Uterine smooth muscle cell (primary cell): ENCODE data around the gene KRTAP5-3. TPM values are rescaled to one million over a fixed set of nuclear protein-coding genes. Genes with fewer than 3 reads are reported as not detected.

Experiments
- total RNA-seq: library from RNA; depleted of rRNA; stranded (reverse); fragments of >200 nt; gene quantifications from 2 replicates; pipeline ENCODE4 v1.2.3, GENCODE V29; 2014

KRTAP5-3 gene, protein sequence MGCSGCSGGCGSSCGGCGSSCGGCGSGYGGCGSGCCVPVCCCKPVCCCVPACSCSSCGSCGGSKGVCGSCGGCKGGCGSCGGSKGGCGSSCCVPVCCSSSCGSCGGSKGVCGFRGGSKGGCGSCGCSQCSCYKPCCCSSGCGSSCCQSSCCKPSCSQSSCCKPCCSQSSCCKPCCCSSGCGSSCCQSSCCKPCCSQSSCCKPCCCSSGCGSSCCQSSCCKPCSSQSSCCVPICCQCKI
- not detected in 2 replicates for total RNA-seq

DNA sequence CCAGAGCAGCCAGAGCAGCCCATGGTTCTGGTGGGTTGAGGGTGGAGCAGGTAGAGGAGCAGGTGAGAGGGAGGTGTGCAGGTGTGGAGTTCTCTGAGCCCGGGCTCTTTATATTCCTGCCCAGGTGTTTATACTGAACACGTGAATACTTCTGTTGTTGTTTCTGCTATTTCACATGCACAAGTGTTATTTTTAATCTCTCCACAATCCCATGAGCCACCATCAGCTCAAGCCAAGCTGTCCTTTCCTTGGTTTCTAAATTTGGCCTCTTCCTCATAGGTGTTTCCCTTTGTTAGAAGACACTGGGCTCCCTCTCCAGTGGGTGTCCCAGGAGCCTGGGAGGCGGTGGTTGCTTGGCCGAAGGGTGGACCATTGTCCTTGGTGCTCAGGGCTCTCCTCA, at the start of gene KRTAP5-3:
Gene KRTAP5-3, minus strand, starts transcription at position 101 of the 400 bp plus-strand sequence. Its CDS starts 78 bp downstream, at position 23.

DNA sequence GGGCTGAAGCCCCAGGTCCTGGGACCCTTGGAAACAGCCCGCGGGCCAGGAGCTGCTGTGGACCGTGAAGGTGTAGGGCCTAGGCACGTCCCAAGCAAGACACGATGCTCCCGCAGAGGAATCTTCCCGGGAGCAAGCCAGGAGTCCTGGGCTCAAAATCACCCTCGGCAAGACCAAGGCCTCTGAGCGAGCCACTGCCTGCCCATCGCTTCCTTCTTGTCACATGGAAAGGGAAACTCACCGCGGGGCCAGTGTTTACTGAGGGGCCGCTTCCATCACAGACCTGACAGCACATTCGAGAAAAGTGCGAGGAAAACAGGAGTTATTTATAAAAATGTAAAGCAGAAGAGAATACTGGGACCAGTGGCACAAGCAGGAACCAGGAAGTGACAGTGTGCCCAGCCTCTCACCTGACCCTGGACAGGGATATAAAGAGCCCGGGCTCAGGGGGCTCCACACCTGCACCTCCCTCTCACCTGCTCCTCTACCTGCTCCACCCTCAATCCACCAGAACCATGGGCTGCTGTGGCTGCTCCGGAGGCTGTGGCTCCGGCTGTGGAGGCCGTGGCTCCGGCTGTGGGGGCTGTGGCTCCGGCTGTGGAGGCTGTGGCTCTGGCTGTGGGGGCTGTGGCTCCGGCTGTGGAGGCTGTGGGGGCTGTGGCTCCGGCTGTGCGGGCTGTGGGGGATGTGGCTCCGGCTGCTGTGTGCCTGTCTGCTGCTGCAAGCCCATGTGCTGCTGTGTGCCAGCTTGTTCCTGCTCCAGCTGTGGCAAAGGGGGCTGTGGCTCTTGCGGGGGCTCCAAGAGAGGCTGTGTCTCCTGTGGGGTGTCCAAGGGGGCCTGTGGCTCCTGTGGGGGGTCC, 21.3 kb upstream of the KRTAP5-3 start, which contains the start of gene KRTAP5-5:
Gene KRTAP5-5, plus strand, starts transcription at position 450 of the 860 bp plus-strand sequence. Its CDS starts 66 bp downstream, at position 516.

DNA sequence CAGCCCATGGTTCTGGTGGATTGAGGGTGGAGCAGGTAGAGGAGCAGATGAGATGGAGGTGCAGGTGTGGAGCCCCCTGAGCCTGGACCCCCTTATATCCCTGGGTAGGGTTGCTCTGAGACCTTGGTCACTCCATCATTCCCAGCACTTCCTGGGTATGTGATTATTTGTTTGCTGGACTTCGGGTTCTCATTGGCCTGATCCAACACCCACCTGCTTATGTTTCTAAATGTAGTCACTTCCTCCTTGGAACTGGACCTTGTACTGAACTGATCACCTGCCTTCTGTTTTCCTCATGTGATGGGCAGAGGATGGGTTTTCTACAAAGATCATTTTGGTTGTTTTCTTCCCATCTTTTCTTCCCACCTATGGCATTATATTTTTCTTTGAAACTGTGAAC, 13.8 kb upstream of the KRTAP5-3 start, which contains the start of gene KRTAP5-4:
Gene KRTAP5-4, minus strand, starts transcription at position 53 of the 400 bp plus-strand sequence. Its CDS starts 45 bp downstream, at position 8.

DNA sequence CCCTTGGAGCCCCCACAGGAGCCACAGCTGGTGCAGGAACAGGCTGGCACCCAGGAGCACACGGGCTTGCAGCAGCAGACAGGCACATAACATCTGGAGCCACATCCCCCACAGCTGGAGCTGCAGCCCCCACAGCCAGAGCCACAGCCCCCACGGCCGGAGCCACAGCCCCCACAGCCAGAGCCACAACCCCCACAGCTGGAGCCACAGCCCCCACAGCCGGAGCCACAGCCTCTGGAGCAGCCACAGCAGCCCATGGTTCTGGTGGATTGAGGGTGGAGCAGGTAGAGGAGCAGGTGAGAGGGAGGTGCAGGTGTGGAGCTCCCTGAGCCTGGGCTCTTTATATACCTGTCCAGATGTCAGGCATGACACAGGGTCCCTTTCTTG, 10.3 kb downstream of the KRTAP5-3 start, which contains the start of gene KRTAP5-2:
Gene KRTAP5-2, minus strand, starts transcription at position 301 of the 387 bp plus-strand sequence. Its CDS starts 44 bp downstream, at position 257.

DNA sequence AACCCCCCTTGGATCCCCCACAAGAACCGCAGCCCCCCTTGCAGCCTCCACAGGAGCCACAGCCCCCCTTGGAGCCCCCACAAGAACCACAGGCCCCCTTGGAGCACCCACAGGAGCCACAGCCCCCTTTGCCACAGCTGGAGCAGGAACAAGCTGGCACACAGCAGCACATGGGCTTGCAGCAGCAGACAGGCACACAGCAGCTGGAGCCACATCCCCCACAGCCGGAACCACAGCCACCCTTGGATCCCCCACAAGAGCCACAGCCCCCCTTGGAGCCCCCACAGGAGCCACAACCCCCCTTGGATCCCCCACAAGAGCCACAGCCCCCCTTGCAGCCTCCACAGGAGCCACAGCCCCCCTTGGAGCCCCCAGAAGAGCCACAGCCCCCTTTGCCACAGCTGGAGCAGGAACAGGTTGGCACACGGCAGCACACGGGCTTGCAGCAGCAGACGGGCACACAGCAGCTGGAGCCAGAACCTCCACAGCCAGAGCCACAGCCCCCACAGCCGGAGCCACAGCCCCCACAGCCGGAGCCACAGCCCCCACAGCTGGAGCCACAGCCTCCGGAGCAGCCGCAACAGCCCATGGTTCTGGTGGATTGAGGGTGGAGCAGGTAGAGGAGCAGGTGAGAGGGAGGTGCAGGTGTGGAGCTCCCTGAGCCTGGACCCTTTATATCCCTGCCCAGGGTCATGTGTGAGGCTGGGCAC, 23.4 kb downstream of the KRTAP5-3 start, which contains the start of gene KRTAP5-1:
Gene KRTAP5-1, minus strand, starts transcription at position 623 of the 710 bp plus-strand sequence. Its CDS starts 34 bp downstream, at position 589.

DNA sequence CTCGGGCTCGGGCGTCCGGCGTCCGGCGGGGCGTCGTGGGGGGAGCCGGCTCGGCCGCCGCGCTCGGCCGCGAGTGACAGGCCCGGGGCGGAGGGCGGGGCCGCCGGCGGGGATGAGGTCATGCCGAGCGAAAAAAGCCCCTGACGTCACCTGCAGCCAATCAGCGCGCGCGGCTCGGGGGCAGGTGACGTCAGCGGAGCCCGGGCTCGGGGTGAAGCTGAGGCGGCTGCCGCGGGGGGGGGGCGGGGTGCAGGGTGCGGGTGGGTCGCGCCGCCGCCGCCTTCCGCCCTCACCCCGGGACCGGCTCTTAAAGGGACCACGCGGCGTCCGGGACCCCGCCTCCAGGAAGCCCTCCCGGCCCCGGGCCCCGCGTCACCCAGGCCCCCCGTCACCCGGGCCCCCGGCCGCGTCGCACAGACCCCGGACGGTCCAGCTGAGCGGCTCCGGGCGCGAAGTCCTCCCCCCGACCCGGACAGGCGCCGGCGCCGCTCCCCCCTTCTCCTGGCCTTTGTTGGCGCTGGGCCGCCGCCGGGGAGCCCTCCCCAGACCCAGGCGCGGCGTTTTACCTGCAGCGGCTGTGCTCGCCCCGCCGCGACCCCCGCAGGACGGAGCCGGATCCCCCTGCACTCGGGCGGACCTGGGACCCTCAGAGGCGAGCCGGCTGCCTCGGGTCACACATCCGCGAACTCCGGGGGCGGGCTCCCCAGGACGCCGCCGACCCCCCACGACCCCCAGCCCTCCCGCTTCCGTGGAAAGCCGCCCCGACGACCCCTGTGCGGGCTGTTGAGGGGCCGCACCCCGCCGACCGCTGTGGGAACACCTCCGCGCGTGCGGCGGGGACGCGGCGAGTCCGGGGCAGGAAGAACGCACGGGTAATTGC, 35.8 kb downstream of the KRTAP5-3 start, which contains the start of gene DUSP8:
Gene DUSP8, minus strand, starts transcription at position 75 of the 880 bp plus-strand sequence. CDS start 6,445 bp downstream, outside the sequence.

Other genes with a start within 250 kb of the KRTAP5-3 start
- 0.50 TPM in 1 of 2 replicates, not detected in the other for gene BRSK2, start 218.5 kb downstream of the KRTAP5-3 start, total RNA-seq
- 19.9 and 24.4 TPM in 2 replicates for gene MOB2, start 121.7 kb downstream of the KRTAP5-3 start, total RNA-seq
- gene DUSP8, start 36.2 kb downstream of the KRTAP5-3 start, total RNA-seq, result 0.44 and 0.50 TPM in 2 replicates
- gene KRTAP5-1, start 23.2 kb downstream of the KRTAP5-3 start, total RNA-seq, result not detected in 2 replicates
- gene KRTAP5-2, start 10.2 kb downstream of the KRTAP5-3 start, total RNA-seq, result not detected in 2 replicates
- not detected in 2 replicates for gene KRTAP5-4, start 13.7 kb upstream of the KRTAP5-3 start, total RNA-seq
- gene KRTAP5-5, start 21.3 kb upstream of the KRTAP5-3 start, total RNA-seq, result not detected in 2 replicates
- not detected in 2 replicates for gene KRTAP5-6, start 88.7 kb upstream of the KRTAP5-3 start, total RNA-seq
- 0.89 and 1.5 TPM in 2 replicates for gene IFITM10, start 142.1 kb upstream of the KRTAP5-3 start, total RNA-seq
- 125 and 288 TPM in 2 replicates for gene CTSD, start 155.5 kb upstream of the KRTAP5-3 start, total RNA-seq
- gene SYT8, start 226.5 kb upstream of the KRTAP5-3 start, total RNA-seq, result not detected in 2 replicates
- not detected in 2 replicates for gene TNNI2, start 230.5 kb upstream of the KRTAP5-3 start, total RNA-seq
- 0.33 and 0.62 TPM in 2 replicates for gene LSP1, start 244.6 kb upstream of the KRTAP5-3 start, total RNA-seq